Stomach (tissue), 4 donors: ENCODE data around the gene RASSF4.

Source experiments
- CTCF ChIP-seq, 7 experiments: fragments of 450-650 bp in 4 of 7; fragments of 200-600 bp in 3 of 7; sonication (generic) in 3 of 7; IDR thresholded peaks; one replicate each; pipeline ENCODE4 v1.5.1; 2016 to 2019; ENCODE audit warnings: antibody characterized with exemption in 7 of 7, control low read depth in 2 of 7, mild to moderate bottlenecking in 1 of 7
- EP300 ChIP-seq: sonication (generic); formaldehyde crosslinking; IDR thresholded peaks from one replicate; pipeline ENCODE4 v1.6.1; 2017; ENCODE audit warnings: antibody characterized with exemption
- POLR2A ChIP-seq, 4 donors: fragments of 450-650 bp; IDR thresholded peaks; one replicate each; pipeline ENCODE4 v1.6.1; 2016; ENCODE audit warnings: antibody characterized with exemption in 4 of 4, control low read depth in 2 of 4, mild to moderate bottlenecking in 1 of 4, moderate library complexity in 1 of 4
- POLR2AphosphoS5 ChIP-seq, 3 donors: sonication (generic); formaldehyde crosslinking; IDR thresholded peaks; one replicate each; pipeline ENCODE4 v1.6.1; 2016; ENCODE audit warnings: antibody characterized with exemption in 3 of 3

GRCh38 chr10:44911081-44911540 lies 48.5 kb upstream of the RASSF4 start, which contains the start of gene TMEM72:
- TF ChIP-seq EP300 (no peak), CTCF (IDR thresholded peaks at IDR 0.05) (peak in 1 of 7 experiments; percentile 12), POLR2AphosphoS5 (IDR thresholded peaks at IDR 0.05) (peak in 1 of 3 donors; percentile 69), POLR2A (IDR thresholded peaks at IDR 0.05) (no peak)
